Measurements from ENCODE around the gene PAQR6. TPM values are rescaled to one million over a fixed set of nuclear protein-coding genes. Genes with fewer than 3 reads are reported as not detected.

The PAQR6 gene
- total RNA-seq, 1 experiment from 2014 or later, result 15.8 TPM

- H4K8ac ChIP-seq (replicated peaks; ENCODE audit: insufficient read length, low read depth, low read length), result no peak overlapping the region
- WGBS (ENCODE audit: extremely low coverage, insufficient read length, low lambda C conversion rate), result no CpG with 5 or more reads among the region's 8 CpGs
- Mint-ChIP-seq H3K4me3 (no peak overlapping the region), H3K9me3 (no peaks in the 10 kb centered on the region), H3K27me3 (ENCODE audit: low read depth) (no peaks in the 10 kb centered on the region), H3K4me1 (no peaks in the 10 kb centered on the region), H3K36me3 (ENCODE audit: insufficient read depth in 1 of 3, low read depth in 3 of 3) (peaks cover 53 to 85% (median 74%) of the 10 kb centered on the region in 3 experiments), H3K27ac (no peak overlapping the region)
- no peak overlapping the region for H3K23ac ChIP-seq (ENCODE audit: insufficient read length, low read depth, low read length)
- H3K4me1 ChIP-seq (ENCODE audit: insufficient read depth, low read length), result no peaks in the 10 kb centered on the region
- no peak overlapping the region for H2AK5ac ChIP-seq (ENCODE audit: insufficient read length, low read length)
- H3K14ac ChIP-seq (ENCODE audit: insufficient read depth, low read length), result no peak overlapping the region
- no peak overlapping the region for H3K4ac ChIP-seq (ENCODE audit: low read depth, low read length)
- H3K9me3 ChIP-seq (ENCODE audit: control insufficient read depth, low read depth, low read length), result no peaks in the 10 kb centered on the region
- H4K20me1 ChIP-seq (ENCODE audit: control insufficient read depth, insufficient read depth, insufficient read length), result no peaks in the 10 kb centered on the region
- H4K91ac ChIP-seq (ENCODE audit: insufficient read length, low read depth, low read length), result no peak overlapping the region
- H2BK12ac ChIP-seq (ENCODE audit: insufficient read length, low read depth, low read length), result no peak overlapping the region
- H2BK120ac ChIP-seq (ENCODE audit: low read depth, low read length, poor library complexity, severe bottlenecking), result no peak overlapping the region
- TF ChIP-seq CTCF (conservative IDR thresholded peaks at IDR 0.05), result no peak
- H2BK20ac ChIP-seq (ENCODE audit: low read depth, low read length, poor library complexity, severe bottlenecking), result no peak overlapping the region
- H4K5ac ChIP-seq (ENCODE audit: insufficient read length, low read depth, low read length), result no peak overlapping the region
- H3K4me2 ChIP-seq (ENCODE audit: insufficient read depth, insufficient read length, low read length), result no peak overlapping the region
- H3K79me2 ChIP-seq (ENCODE audit: insufficient read depth, low read length), result no peaks in the 10 kb centered on the region
- H2AFZ ChIP-seq (ENCODE audit: low read length), result no peak overlapping the region
- no peak overlapping the region for H3T11ph ChIP-seq (ENCODE audit: low read length)
- H2BK5ac ChIP-seq (ENCODE audit: insufficient read length, low read length), result no peak overlapping the region
- H3K23me2 ChIP-seq (ENCODE audit: insufficient read length, low read depth, low read length, poor library complexity, severe bottlenecking), result no peaks in the 10 kb centered on the region
- no peak overlapping the region for H3K27ac ChIP-seq (ENCODE audit: insufficient read length, low read depth, low read length)
- no peaks in the 10 kb centered on the region for H3K27me3 ChIP-seq (ENCODE audit: insufficient read depth, low read length)
- H3K79me1 ChIP-seq (ENCODE audit: insufficient read depth, low read depth, low read length, poor library complexity, severe bottlenecking), result no peaks in the 10 kb centered on the region
- no peak for DNase-seq
- no peak overlapping the region for H3K56ac ChIP-seq (ENCODE audit: insufficient read length, low read depth, low read length)
- H3K18ac ChIP-seq (ENCODE audit: insufficient read length, low read depth, low read length), result no peak overlapping the region
- H2BK15ac ChIP-seq (ENCODE audit: low read depth, low read length), result no peak overlapping the region
- H3K9ac ChIP-seq (ENCODE audit: extremely low read depth, insufficient read length, low read length), result no peak overlapping the region
These were observed 11.0 kb upstream of the PAQR6 start for GRCh38 chr1:156258859-156259258.
